ENCODE results near the gene MT1G.
"Not testable (repeated sequence)": the region's sequence is repeated elsewhere in the genome, so short reads cannot be mapped to it uniquely, and the experiment has no call there.

Gene MT1G

GRCh38 chr16:56684256-56684925 lies 16.5 kb upstream of the MT1G start:
- DNase-seq, result no peak

GRCh38 chr16:56683424-56684172 lies 15.7 kb upstream of the MT1G start:
- DNase-seq, result no peak

- no peak for DNase-seq
These were observed 15.0 kb upstream of the MT1G start for GRCh38 chr16:56682703-56683397.

GRCh38 chr16:56681939-56682702 lies 14.3 kb upstream of the MT1G start, which contains the start of gene MT1X:
MT1X (plus strand) TSS chr16:56682470; CDS start chr16:56682541, 71 bp downstream.
- DNase-seq, result peak; percentile 68

- DNase-seq, result no peak
These were observed 12.0 kb upstream of the MT1G start for GRCh38 chr16:56679818-56680217.

- no peak for DNase-seq
These were observed 11.3 kb upstream of the MT1G start for GRCh38 chr16:56679078-56679730.

GRCh38 chr16:56677474-56677873 lies 9.6 kb upstream of the MT1G start:
- DNase-seq, result no peak

GRCh38 chr16:56675685-56676210 lies 7.9 kb upstream of the MT1G start:
- no peak for DNase-seq

- not testable (repeated sequence) for DNase-seq
These were observed 6.7 kb upstream of the MT1G start for GRCh38 chr16:56674570-56674969.

- no peak for DNase-seq
These were observed 6.1 kb upstream of the MT1G start for GRCh38 chr16:56673921-56674320.

- DNase-seq, result peak; percentile 49
These were observed 5.1 kb upstream of the MT1G start for GRCh38 chr16:56672761-56673536.

- DNase-seq, result not testable (repeated sequence)
These were observed 4.3 kb upstream of the MT1G start for GRCh38 chr16:56672171-56672570.

- DNase-seq, result not testable (repeated sequence)
These were observed 3.8 kb upstream of the MT1G start for GRCh38 chr16:56671691-56672090.

GRCh38 chr16:56670620-56670934 lies 2.7 kb upstream of the MT1G start:
- DNase-seq, result no peak

GRCh38 chr16:56669840-56670619 lies 2.2 kb upstream of the MT1G start:
- DNase-seq, result no peak

- DNase-seq, result no peak
These were observed 1.4 kb upstream of the MT1G start, which contains the start of gene MT1H for GRCh38 chr16:56669005-56669839. MT1H (plus strand) TSS chr16:56669814; CDS start chr16:56669885, 71 bp downstream.

GRCh38 chr16:56665286-56666261 lies 2.3 kb downstream of the MT1G start:
- DNase-seq, result not testable (repeated sequence)

- no peak for DNase-seq
These were observed 3.4 kb downstream of the MT1G start for GRCh38 chr16:56664506-56664905.

Measured in NCI-H2029 (cell line).